ENCODE data around the gene UEVLD.

UEVLD gene

GRCh38 chr11:18495271-18495670 lies 93.3 kb downstream of the UEVLD start:
- DNase-seq: no peak

GRCh38 chr11:18493310-18493709 lies 95.2 kb downstream of the UEVLD start:
- DNase-seq: no peak

- DNase-seq: no peak
These were observed 95.6 kb downstream of the UEVLD start for GRCh38 chr11:18492888-18493287.

GRCh38 chr11:18491924-18492323 lies 96.6 kb downstream of the UEVLD start:
- DNase-seq: no peak

GRCh38 chr11:18490736-18491485 lies 97.6 kb downstream of the UEVLD start:
- no peak for DNase-seq

GRCh38 chr11:18490319-18490718 lies 98.2 kb downstream of the UEVLD start:
- no peak for DNase-seq

- DNase-seq: no peak
These were observed 102.5 kb downstream of the UEVLD start for GRCh38 chr11:18485913-18486528.
